GM06990 (cell line): ENCODE data around the gene SDF4.
"Not testable (repeated sequence)": the region's sequence is repeated elsewhere in the genome, so short reads cannot be mapped to it uniquely, and the experiment has no call there.

ENCODE experiments used
- DNase-seq: peaks from one replicate; pipeline ENCODE4 v3.0.0-alpha.2; 2011; ENCODE audit not compliant: insufficient read length; ENCODE audit errors: extremely low read depth
- H3K27me3 ChIP-seq: replicated peaks from 2 replicates; pipeline ENCODE4 v1.6.0; 2011; ENCODE audit warnings: low read length; ENCODE audit not compliant: control insufficient read depth, insufficient read depth
- H3K36me3 ChIP-seq: 2 replicates; pipeline ENCODE4 v1.5.1; 2011; ENCODE audit warnings: low read length; ENCODE audit not compliant: control insufficient read depth, insufficient read depth
- H3K4me3 ChIP-seq: replicated peaks from 2 replicates; pipeline ENCODE4 v1.5.1; 2011; ENCODE audit warnings: low read depth, mild to moderate bottlenecking, control low read depth, low read length
- TF ChIP-seq, protein P1 (sequence below): IDR thresholded peaks from 2 replicates; pipeline ENCODE4 v1.5.1; 2011; ENCODE audit warnings: low read length, control low read depth, mild to moderate bottlenecking, inconsistent platforms; ENCODE audit not compliant: insufficient read depth, poor library complexity, severe bottlenecking

SDF4 gene

GRCh38 chr1:1253972-1254666 is 22.3 kb upstream of the SDF4 start:
- Histone ChIP-seq H3K27me3 (no peaks in the 10 kb centered on the region), H3K4me3 (no peak overlapping the region), H3K36me3 (peaks cover 20% of the 10 kb centered on the region)
- TF ChIP-seq, protein P1, sequence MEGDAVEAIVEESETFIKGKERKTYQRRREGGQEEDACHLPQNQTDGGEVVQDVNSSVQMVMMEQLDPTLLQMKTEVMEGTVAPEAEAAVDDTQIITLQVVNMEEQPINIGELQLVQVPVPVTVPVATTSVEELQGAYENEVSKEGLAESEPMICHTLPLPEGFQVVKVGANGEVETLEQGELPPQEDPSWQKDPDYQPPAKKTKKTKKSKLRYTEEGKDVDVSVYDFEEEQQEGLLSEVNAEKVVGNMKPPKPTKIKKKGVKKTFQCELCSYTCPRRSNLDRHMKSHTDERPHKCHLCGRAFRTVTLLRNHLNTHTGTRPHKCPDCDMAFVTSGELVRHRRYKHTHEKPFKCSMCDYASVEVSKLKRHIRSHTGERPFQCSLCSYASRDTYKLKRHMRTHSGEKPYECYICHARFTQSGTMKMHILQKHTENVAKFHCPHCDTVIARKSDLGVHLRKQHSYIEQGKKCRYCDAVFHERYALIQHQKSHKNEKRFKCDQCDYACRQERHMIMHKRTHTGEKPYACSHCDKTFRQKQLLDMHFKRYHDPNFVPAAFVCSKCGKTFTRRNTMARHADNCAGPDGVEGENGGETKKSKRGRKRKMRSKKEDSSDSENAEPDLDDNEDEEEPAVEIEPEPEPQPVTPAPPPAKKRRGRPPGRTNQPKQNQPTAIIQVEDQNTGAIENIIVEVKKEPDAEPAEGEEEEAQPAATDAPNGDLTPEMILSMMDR, result no peak
- no peak for DNase-seq

- DNase-seq, result no peak
- peaks cover 13% of the 10 kb centered on the region for H3K36me3 ChIP-seq
- TF ChIP-seq, protein P1, result no peak
- no peak overlapping the region for H3K4me3 ChIP-seq
- no peaks in the 10 kb centered on the region for H3K27me3 ChIP-seq
Measured at GRCh38 chr1:1253314-1253713, 21.5 kb upstream of the SDF4 start.

GRCh38 chr1:1250786-1251284 is 19.0 kb upstream of the SDF4 start:
- DNase-seq, result peak; percentile 69
- Histone ChIP-seq H3K36me3 (peaks cover 11% of the 10 kb centered on the region), H3K27me3 (no peaks in the 10 kb centered on the region; the same call in 1 of the 2 replicates), H3K4me3 (no peak overlapping the region)
- TF ChIP-seq, protein P1, result no peak

DNA sequence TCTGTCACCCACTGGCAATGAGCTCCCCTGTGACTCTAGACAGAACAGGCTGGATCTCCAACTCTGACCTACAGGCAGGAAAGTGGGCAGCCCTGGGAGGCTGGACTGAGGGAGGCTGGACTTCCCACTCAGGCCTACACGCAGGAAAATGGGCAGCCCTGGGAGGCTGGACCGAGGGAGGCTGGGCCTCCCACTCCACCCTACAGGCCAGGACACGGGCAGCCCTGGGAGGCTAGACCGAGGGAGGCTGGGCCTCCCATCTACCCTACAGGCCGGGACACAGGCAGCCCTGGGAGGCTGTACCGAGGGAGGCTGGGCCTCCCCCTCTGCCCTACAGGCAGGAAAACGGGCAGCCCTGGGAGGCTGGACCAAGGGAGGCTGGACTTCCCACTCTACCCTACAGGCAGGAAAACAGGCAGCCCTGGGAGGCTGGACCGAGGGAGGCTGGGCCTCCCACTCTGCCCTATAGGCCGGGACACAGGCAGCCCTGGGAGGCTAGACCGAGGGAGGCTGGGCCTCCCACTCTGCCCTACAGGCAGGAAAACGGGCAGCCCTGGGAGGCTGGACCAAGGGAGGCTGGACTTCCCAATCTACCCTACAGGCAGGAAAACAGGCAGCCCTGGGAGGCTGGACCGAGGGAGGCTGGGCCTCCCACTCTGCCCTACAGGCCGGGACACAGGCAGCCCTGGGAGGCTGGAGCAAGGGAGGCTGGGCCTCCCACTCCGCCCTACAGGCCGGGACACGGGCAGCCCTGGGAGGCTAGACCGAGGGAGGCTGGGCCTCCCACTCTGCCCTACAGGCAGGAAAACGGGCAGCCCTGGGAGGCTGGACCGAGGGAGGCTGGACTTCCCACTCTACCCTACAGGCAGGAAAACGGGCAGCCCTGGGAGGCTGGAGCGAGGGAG is 16.5 kb upstream of the SDF4 start:
- not testable (repeated sequence) for H3K4me3 ChIP-seq, H3K27me3 ChIP-seq, DNase-seq, H3K36me3 ChIP-seq

DNA sequence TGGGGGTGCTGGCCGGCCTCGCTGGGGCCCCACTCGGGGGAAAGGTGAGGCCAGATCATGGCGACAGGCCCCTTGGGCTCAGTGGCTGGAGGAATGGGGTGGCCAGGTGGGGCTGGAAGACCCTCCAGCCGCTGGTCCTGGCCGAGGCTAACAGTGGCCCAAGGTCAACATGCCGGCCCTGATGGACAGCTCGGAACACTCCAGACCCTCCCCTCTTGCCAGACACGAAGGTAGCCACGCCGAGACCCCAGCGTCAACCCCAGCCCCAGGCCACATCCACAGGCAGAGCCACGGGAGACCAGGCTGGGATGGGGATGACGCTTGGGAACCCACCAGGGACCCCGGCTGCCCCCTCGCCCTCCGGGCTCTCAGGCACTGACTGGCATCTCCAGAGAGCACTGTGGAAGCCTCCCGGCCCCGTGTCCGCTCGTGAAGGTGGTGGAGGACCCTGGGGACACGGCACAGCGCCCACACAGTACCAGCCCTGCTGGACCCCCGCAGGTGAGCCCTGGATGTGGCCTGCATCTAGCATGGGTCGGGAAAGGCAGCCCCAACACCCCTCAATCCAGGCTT is 15.6 kb upstream of the SDF4 start:
- H3K4me3 ChIP-seq, result no peak overlapping the region
- no peaks in the 10 kb centered on the region for H3K36me3 ChIP-seq
- TF ChIP-seq, protein P1, result no peak
- no peak for DNase-seq
- no peaks in the 10 kb centered on the region; the same call in 1 of the 2 replicates for H3K27me3 ChIP-seq
